ENCODE measurements around the gene BEND6. TPM values are rescaled to one million over a fixed set of nuclear protein-coding genes. Genes with fewer than 3 reads are reported as not detected.

BEND6 gene, protein sequence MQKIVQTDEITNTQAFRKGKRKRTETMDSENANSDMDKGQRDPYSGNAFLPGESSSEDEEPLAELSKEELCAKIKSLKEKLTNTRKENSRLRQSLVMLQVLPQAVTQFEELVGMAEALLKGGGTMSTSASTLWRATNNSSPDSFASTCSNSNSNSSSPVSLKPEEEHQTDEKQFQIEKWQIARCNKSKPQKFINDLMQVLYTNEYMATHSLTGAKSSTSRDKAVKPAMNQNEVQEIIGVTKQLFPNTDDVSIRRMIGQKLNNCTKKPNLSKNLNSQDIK
- 6.9 and 9.2 TPM in 2 replicates for polyA plus RNA-seq (2012; rRNA removed)
- polyA plus RNA-seq (2012; cell fraction: cytosol; rRNA removed), result 11.7 and 14.4 TPM in 2 replicates
- polyA plus RNA-seq (2012; cell fraction: nucleus; rRNA removed), result 4.1 and 7.0 TPM in 2 replicates

- peak; percentile 87 for DNase-seq
- Histone ChIP-seq H3K4me1 (ENCODE audit: control insufficient read depth in 1 of 2, insufficient read depth in 2 of 2, low read depth in 1 of 2, low read length in 1 of 2) (peaks cover 7 to 57% of the 10 kb centered on the region in 2 experiments), H3K36me3 (replicated peaks in 1 of 2; ENCODE audit: control insufficient read depth in 1 of 2, insufficient read depth in 2 of 2, low read length in 1 of 2) (peaks cover 16 to 30% of the 10 kb centered on the region in 2 experiments), H3K79me2 (ENCODE audit: insufficient read depth) (peaks cover 58% of the 10 kb centered on the region), H4K20me1 (ENCODE audit: insufficient read depth) (no peaks in the 10 kb centered on the region; the same call in 1 of the 2 replicates), H3K4me3 (ENCODE audit: low read depth in 2 of 2, low read length in 1 of 2) (peak within 1 kb of the TSS; percentile 92 to 93), H2AFZ (ENCODE audit: low read depth) (peak within 1 kb of the TSS; percentile 81), H3K9me3 (no peaks in the 10 kb centered on the region), H3K4me2 (peak within 1 kb of the TSS; percentile 88), H3K9me2 (no peaks in the 10 kb centered on the region), H3K27me3 (ENCODE audit: insufficient read depth) (no peaks in the 10 kb centered on the region), H3K9ac (peak within 1 kb of the TSS; percentile 95), H3K27ac (ENCODE audit: low read depth in 2 of 2, low read length in 1 of 2) (peak within 1 kb of the TSS; percentile 76 to 92), H3F3A (replicated peaks; ENCODE audit: insufficient read depth) (peaks cover 46% of the 10 kb centered on the region)
- ChIA-PET CTCF (interaction anchor here (0.6 to 7.3 kb wide), 31 partner anchors 10 to 362 kb away, joined by 3 to 76 read pairs (median 4); partner anchors contain the start of gene PRIM2), POLR2A (no interaction called here)
- WGBS (ENCODE audit: low lambda C conversion rate), result 0% methylated on average over 11 of the region's 107 CpGs
- TF ChIP-seq GATA2 (CRISPR knock-in tag; IDR thresholded peaks at IDR 0.05) (no peak), USF2 (IDR thresholded peaks at IDR 0.05; ENCODE audit: borderline replicate concordance, low read depth, low read length) (no peak), GABPA (IDR thresholded peaks at IDR 0.05; ENCODE audit: low read depth) (no peak), NFIC (IDR thresholded peaks at IDR 0.05; ENCODE audit: borderline replicate concordance) (no peak), SMC3 (IDR thresholded peaks at IDR 0.05; ENCODE audit: low read depth, low read length) (no peak), YY1 (IDR thresholded peaks at IDR 0.05; ENCODE audit: low read depth) (no peak), IRF3 (IDR thresholded peaks at IDR 0.05; ENCODE audit: low read depth, low read length) (no peak), USF1 (IDR thresholded peaks at IDR 0.05; ENCODE audit: borderline replicate concordance, low read depth) (0 out of 2 replicates have a peak, but pooled peaks have one; percentile 38), RXRA (IDR thresholded peaks at IDR 0.05; ENCODE audit: borderline replicate concordance, low read depth) (no peak), EP300 (IDR thresholded peaks at IDR 0.05; ENCODE audit: borderline replicate concordance in 1 of 2, low read depth in 1 of 2, low read length in 1 of 2) (no peak), RAD21 (IDR thresholded peaks at IDR 0.05; ENCODE audit: low read length) (no peak), MAX (IDR thresholded peaks at IDR 0.05; ENCODE audit: low read depth) (0 out of 2 replicates have a peak, but pooled peaks have one; percentile 11), FOXJ3 (CRISPR knock-in tag; IDR thresholded peaks at IDR 0.05) (no peak), JUND (IDR thresholded peaks at IDR 0.05) (no peak), CHD2 (IDR thresholded peaks at IDR 0.05; ENCODE audit: low read length, partially characterized antibody) (no peak), POLR2AphosphoS5 (IDR thresholded peaks at IDR 0.05; ENCODE audit: low read depth, low read length) (peak; percentile 40; the same call in 1 of the 2 replicates), EZH2phosphoT487 (IDR thresholded peaks at IDR 0.05; ENCODE audit: borderline replicate concordance, low read depth) (no peak), TAF1 (IDR thresholded peaks at IDR 0.05; ENCODE audit: borderline replicate concordance, low read depth, low read length) (peak; percentile 61; the same call in 1 of the 2 replicates), TCF12 (IDR thresholded peaks at IDR 0.05) (no peak), FOXM1 (IDR thresholded peaks at IDR 0.05; ENCODE audit: low read depth) (no peak), RCOR1 (IDR thresholded peaks at IDR 0.05; ENCODE audit: low read length) (no peak), TEAD4 (IDR thresholded peaks at IDR 0.05; ENCODE audit: borderline replicate concordance, insufficient read depth) (no peak)
- TF ChIP-seq, protein P1, sequence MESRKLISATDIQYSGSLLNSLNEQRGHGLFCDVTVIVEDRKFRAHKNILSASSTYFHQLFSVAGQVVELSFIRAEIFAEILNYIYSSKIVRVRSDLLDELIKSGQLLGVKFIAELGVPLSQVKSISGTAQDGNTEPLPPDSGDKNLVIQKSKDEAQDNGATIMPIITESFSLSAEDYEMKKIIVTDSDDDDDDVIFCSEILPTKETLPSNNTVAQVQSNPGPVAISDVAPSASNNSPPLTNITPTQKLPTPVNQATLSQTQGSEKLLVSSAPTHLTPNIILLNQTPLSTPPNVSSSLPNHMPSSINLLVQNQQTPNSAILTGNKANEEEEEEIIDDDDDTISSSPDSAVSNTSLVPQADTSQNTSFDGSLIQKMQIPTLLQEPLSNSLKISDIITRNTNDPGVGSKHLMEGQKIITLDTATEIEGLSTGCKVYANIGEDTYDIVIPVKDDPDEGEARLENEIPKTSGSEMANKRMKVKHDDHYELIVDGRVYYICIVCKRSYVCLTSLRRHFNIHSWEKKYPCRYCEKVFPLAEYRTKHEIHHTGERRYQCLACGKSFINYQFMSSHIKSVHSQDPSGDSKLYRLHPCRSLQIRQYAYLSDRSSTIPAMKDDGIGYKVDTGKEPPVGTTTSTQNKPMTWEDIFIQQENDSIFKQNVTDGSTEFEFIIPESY (IDR thresholded peaks at IDR 0.05; ENCODE audit: borderline replicate concordance, low read depth), result no peak
- TF ChIP-seq, protein P2, sequence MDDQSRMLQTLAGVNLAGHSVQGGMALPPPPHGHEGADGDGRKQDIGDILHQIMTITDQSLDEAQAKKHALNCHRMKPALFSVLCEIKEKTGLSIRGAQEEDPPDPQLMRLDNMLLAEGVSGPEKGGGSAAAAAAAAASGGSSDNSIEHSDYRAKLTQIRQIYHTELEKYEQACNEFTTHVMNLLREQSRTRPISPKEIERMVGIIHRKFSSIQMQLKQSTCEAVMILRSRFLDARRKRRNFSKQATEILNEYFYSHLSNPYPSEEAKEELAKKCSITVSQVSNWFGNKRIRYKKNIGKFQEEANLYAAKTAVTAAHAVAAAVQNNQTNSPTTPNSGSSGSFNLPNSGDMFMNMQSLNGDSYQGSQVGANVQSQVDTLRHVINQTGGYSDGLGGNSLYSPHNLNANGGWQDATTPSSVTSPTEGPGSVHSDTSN (IDR thresholded peaks at IDR 0.05), result no peak
Observed at GRCh38 chr6:56954403-56955170, at the start of gene BEND6. BEND6 (plus strand) TSS chr6:56955107; CDS start chr6:56981811, 26,704 bp downstream.
